ENCODE results near the gene IL1RAPL1.

- no peak for TF ChIP-seq CTCF (IDR thresholded peaks at IDR 0.05)
- TF ChIP-seq EP300 (IDR thresholded peaks at IDR 0.05), result no peak
- TF ChIP-seq POLR2A (IDR thresholded peaks at IDR 0.05), result no peak
- no peak for TF ChIP-seq POLR2AphosphoS5 (IDR thresholded peaks at IDR 0.05)
These were observed 730.8 kb downstream of the IL1RAPL1 start for GRCh38 chrX:29318012-29318411.
